Astrocyte (in vitro differentiated cells and primary cell): Measurements from ENCODE around the gene TRPM3.

Source experiments
- CTCF ChIP-seq: IDR thresholded peaks from 2 replicates; pipeline ENCODE4 v1.5.1; 2011; ENCODE audit warnings: low read depth, mild to moderate bottlenecking, inconsistent platforms, low read length, moderate library complexity; ENCODE audit not compliant: insufficient read depth
- EZH2 ChIP-seq: IDR thresholded peaks from 2 replicates; pipeline ENCODE4 v1.6.1; 2012; ENCODE audit warnings: mild to moderate bottlenecking, low read length, inconsistent platforms; ENCODE audit not compliant: insufficient read depth

- no peak for TF ChIP-seq CTCF
- TF ChIP-seq EZH2: no peak
Measured at GRCh38 chr9:71122022-71122275, 528 bp upstream of the TRPM3 start.
